Stimulated activated CD8-positive, alpha-beta memory T cell treated with anti-CD3 and anti-CD28 coated beads, Interleukin-7, amount 100 ng/mL, for 48 hours (primary cell): ENCODE data around the gene PSMD3.
"Not testable (repeated sequence)": the region's sequence is repeated elsewhere in the genome, so short reads cannot be mapped to it uniquely, and the experiment has no call there.

Source experiments
- DNase-seq, 2 donors: peaks; one replicate each; pipeline ENCODE4 v3.0.0-alpha.2; 2020; ENCODE audit warnings: low read depth in 1 of 2; ENCODE audit errors: extremely low read depth in 1 of 2

PSMD3 gene

DNA sequence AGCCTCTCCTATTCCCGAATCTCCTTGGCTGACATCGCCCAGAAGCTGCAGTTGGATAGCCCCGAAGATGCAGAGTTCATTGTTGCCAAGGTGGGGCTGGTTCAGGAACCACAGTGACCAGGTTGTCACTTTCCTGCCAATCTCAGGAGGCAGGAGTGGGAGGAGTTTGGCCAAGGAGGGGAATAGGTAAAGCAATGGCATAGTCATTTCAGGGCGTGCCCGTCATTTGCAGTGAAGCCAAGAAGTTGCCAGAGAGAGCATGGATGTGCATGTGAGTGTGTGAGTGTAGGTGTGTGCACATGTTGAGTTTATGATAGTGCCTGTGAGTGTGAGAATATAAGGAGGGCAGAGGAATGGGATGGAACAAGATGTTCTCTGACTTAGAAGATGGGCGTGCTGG lies 14.8 kb downstream of the PSMD3 start:
- DNase-seq: no peak

DNA sequence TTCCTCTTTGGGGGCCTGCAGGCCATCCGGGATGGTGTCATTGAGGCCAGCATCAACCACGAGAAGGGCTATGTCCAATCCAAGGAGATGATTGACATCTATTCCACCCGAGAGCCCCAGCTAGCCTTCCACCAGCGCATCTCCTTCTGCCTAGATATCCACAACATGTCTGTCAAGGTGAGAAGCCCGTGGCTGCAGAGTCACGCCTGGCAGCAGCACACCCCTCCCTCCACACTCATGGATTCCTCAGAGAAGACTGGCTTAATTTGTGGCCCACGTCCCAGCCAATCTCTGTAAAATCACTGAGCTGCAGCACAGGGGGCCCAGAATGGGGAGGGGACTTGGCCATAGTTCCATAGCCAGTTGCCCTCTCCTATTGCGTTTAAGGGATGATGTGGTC lies 15.6 kb downstream of the PSMD3 start:
- no peak for DNase-seq

DNA sequence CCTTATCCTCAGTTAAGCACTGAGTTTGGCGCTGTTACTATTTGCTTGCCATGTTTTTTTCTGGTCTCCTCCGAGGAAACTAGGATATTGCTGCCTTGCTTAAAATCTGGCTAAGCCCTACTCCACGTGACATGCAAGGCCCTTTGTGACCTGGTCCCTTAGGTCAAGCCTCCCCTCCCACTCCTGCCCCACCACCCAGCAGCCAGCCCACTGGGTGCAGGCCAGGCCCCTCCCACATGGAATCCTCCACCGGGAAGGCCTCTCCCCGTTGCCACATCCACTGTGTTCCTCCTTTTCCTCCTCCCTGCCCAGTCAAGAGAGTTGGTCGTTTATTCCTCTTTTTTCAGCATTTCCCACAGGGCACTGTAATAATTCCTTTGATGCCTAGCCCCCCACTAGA lies 16.2 kb downstream of the PSMD3 start:
- no peak for DNase-seq

DNA sequence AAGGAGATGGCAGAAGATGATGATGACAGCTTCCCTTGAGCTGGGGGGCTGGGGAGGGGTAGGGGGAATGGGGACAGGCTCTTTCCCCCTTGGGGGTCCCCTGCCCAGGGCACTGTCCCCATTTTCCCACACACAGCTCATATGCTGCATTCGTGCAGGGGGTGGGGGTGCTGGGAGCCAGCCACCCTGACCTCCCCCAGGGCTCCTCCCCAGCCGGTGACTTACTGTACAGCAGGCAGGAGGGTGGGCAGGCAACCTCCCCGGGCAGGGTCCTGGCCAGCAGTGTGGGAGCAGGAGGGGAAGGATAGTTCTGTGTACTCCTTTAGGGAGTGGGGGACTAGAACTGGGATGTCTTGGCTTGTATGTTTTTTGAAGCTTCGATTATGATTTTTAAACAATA lies 16.9 kb downstream of the PSMD3 start:
- no peak for DNase-seq

DNA sequence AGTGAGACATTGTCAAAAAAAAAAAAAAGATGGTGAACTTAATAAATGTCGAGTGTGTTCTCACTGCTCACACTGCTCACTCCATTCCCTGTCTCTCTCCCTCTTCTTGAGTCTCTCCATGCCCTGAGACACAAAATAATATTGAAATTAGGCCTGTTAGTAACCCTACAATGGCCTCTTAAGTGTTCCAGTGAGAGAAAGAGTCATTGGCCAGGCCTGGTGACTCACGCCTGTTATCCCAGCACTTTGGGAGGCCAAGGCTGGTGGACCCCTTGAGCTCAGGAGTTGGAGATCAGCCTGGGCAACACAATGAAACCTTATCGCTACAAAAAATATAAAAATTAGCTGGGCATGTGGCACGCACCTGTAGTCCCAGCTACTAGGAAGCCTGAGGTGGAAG lies 18.5 kb downstream of the PSMD3 start:
- no peak for DNase-seq

DNA sequence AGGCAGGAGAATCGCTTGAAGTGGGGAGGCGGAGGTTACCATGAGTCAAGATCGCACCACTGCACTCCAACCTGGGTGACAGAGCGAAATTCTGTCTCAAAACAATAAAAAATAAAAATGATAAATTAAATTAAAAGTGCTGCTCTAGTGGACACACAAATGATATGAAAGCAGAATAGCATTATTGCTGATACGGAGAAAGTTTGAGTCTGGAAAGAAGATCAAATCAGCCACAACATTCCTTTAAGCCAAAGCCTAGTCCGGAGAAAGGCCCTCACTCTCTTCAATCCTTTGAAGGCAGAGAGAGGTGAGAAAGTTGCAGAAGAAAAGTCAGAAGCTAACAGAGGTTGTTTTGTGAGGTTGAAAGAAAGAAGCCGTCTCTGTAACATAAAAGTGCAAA lies 19.6 kb downstream of the PSMD3 start:
- DNase-seq: no peak

DNA sequence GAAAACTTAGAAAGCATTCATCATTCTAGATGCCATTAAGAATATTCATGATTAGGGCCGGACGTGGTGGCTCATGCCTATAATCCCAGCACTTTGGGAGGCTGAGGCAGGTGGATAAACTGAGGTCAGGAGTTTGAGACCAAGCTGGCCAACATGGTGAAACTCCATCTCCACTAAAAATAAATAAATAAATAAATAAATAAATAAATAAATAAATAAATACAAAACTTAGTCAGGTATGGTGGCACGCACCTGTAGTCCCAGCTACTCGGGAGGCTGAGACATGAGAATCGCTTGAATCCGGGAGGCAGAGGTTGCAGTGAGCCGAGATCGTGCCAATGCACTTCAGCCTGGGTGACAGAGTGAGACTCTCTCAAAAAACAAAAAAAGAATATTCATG lies 20.7 kb downstream of the PSMD3 start:
- not testable (repeated sequence) for DNase-seq

DNA sequence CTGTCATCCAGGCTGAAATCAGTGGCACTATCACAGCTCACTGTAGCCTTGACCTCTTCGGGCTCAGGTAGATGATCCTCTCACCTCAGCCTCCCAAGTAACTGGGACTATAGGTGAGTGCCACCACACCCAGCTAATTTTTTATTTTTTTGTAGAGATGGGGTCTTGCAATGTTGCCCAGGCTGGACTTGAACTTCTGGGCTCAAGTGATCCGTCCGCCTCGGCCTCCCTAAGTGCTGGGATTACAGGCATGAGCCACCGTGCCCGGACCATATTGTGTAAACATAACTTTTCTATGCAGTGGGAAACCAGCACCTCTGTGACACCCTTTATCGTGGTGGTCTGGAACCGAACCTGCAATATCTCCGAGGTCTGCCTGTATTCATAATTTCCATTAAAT lies 23.5 kb downstream of the PSMD3 start:
- no peak for DNase-seq

DNA sequence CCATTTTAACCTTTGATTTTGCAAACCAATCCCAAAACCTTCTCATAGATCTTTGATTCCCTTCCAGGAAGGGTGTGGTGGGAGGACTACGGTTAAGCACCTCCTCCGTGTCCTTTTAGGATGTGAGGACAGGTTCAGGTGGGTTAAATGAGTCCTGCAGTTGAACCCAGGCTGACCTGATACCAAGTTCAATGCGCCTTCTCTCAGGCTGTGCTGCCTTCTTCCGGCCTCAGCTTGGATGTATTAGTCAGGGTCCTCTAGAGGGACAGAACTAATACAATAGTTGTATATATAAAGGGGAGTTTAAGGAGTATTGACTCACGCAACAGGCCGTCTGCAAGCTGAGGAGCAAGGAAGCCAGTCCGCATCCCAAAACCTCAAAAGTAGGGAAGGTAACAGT lies 24.1 kb downstream of the PSMD3 start:
- DNase-seq: no peak

DNA sequence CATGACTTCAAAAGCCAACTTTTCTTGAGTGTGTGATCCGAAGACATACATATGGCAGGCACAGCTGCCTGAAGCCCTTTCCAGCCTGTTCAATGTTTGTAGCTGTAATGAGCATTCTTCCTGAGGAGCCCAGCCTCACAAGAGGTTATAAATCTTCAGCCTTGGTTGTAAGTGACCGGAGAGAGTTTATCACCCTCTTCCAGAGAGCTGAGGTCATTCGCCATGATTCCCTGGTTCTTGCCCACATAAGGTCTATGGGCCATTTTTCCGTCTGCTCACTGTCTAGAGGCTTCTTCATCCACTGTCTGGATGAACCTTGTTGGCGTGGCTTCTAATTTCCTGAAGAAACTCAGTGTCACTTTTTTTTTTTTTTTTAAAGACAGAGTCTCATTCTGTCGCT lies 24.9 kb downstream of the PSMD3 start:
- DNase-seq: no peak

DNA sequence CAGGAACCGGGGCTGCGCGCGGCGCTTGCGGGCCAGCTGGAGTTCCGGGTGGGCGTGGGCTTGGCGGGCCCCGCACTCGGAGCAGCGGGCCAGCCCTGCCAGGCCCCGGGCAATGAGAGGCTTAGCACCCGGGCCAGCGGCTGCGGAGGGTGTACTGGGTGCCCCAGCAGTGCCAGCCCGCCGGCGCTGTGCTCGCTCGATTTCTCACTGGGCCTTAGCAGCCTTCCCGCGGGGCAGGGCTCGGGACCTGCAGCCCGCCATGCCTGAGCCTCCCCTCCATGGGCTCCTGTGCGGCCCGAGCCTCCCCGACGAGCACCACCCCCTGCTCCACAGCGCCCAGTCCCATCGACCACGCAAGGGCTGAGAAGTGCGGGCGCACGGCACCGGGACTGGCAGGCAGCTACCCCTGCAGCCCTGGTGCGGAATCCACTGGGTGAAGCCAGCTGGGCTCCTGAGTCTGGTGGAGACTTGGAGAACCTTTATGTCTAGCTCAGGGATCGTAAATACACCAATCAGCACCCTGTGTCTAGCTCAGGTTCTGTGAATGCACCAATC lies 30.4 kb downstream of the PSMD3 start:
- not testable (repeated sequence) for DNase-seq

DNA sequence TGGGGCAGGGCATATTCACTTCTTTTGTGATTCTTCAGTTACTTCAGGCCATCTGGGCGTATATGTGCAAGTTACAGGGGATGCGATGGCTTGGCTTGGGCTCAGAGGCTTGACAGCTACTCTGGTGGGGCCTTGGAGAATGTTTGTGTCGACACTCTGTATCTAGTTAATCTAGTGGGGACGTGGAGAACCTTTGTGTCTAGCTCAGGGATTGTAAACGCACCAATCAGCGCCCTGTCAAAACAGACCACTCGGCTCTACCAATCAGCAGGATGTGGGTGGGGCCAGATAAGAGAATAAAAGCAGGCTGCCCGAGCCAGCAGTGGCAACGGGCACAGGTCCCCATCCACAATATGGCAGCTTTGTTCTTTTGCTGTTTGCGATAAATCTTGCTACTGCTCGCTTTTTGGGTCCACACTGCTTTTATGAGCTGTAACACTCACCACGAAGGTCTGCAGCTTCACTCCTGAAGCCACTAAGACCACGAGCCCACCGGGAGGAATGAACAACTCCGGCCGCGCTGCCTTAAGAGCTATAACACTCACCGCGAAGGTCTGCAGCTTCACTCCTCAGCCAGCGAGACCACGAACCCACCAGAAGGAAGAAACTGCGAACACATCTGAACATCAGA lies 31.5 kb downstream of the PSMD3 start:
- DNase-seq: not testable (repeated sequence)

DNA sequence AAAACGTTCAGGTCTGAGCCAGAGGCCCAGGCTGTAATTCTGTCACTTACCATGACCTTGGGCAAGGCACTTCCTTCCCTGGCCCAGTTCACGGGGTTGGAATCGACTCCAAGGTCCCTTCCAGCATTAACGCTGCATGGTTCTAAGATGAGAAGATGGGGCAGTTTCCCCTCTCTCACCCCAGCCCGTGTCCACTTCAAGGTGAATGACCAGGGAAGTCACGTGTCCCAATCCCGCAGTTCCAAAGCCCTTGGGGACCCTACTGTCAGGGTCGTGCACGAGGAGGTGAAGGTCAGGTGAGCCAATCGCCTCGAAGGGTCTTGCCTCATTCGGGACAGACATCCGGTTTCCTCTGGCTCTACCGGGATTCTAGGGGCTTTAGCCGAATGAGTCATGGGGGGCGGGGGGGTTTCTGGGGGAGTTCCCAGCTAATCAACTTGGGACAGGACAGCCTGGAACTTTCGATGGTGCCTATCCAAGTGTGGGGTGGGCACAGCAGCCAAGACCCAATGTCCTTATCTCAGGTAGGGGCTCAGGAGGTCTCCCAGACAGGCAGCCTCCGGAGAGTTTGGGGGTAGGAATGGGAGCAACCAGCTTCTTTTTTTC lies 33.9 kb downstream of the PSMD3 start:
- no peak for DNase-seq

DNA sequence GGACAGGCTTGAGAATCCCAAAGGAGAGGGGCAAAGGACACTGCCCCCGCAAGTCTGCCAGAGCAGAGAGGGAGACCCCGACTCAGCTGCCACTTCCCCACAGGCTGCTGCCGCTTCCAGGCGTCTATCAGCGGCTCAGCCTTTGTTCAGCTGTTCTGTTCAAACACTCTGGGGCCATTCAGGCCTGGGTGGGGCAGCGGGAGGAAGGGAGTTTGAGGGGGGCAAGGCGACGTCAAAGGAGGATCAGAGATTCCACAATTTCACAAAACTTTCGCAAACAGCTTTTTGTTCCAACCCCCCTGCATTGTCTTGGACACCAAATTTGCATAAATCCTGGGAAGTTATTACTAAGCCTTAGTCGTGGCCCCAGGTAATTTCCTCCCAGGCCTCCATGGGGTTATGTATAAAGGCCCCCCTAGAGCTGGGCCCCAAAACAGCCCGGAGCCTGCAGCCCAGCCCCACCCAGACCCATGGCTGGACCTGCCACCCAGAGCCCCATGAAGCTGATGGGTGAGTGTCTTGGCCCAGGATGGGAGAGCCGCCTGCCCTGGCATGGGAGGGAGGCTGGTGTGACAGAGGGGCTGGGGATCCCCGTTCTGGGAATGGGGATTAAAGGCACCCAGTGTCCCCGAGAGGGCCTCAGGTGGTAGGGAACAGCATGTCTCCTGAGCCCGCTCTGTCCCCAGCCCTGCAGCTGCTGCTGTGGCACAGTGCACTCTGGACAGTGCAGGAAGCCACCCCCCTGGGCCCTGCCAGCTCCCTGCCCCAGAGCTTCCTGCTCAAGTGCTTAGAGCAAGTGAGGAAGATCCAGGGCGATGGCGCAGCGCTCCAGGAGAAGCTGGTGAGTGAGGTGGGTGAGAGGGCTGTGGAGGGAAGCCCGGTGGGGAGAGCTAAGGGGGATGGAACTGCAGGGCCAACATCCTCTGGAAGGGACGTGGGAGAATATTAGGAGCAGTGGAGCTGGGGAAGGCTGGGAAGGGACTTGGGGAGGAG lies 34.7 kb downstream of the PSMD3 start, which contains the start of gene CSF3:
TSS of gene CSF3 (plus strand) at position 436 of the 993 bp plus-strand sequence. CDS start at position 471, 35 bp downstream.
- DNase-seq: no peak

DNA sequence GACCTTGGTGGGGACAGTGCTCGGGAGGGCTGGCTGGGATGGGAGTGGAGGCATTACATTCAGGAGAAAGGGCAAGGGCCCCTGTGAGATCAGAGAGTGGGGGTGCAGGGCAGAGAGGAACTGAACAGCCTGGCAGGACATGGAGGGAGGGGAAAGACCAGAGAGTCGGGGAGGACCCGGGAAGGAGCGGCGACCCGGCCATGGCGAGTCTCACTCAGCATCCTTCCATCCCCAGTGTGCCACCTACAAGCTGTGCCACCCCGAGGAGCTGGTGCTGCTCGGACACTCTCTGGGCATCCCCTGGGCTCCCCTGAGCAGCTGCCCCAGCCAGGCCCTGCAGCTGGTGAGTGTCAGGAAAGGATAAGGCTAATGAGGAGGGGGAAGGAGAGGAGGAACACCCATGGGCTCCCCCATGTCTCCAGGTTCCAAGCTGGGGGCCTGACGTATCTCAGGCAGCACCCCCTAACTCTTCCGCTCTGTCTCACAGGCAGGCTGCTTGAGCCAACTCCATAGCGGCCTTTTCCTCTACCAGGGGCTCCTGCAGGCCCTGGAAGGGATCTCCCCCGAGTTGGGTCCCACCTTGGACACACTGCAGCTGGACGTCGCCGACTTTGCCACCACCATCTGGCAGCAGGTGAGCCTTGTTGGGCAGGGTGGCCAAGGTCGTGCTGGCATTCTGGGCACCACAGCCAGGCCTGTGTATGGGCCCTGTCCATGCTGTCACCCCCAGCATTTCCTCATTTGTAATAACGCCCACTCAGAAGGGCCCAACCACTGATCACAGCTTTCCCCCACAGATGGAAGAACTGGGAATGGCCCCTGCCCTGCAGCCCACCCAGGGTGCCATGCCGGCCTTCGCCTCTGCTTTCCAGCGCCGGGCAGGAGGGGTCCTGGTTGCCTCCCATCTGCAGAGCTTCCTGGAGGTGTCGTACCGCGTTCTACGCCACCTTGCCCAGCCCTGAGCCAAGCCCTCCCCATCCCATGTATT lies 35.7 kb downstream of the PSMD3 start:
- no peak for DNase-seq

DNA sequence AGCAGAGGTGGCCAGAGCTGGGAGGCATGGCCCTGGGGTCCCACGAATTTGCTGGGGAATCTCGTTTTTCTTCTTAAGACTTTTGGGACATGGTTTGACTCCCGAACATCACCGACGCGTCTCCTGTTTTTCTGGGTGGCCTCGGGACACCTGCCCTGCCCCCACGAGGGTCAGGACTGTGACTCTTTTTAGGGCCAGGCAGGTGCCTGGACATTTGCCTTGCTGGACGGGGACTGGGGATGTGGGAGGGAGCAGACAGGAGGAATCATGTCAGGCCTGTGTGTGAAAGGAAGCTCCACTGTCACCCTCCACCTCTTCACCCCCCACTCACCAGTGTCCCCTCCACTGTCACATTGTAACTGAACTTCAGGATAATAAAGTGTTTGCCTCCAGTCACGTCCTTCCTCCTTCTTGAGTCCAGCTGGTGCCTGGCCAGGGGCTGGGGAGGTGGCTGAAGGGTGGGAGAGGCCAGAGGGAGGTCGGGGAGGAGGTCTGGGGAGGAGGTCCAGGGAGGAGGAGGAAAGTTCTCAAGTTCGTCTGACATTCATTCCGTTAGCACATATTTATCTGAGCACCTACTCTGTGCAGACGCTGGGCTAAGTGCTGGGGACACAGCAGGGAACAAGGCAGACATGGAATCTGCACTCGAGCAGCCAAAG lies 36.9 kb downstream of the PSMD3 start:
- no peak for DNase-seq

DNA sequence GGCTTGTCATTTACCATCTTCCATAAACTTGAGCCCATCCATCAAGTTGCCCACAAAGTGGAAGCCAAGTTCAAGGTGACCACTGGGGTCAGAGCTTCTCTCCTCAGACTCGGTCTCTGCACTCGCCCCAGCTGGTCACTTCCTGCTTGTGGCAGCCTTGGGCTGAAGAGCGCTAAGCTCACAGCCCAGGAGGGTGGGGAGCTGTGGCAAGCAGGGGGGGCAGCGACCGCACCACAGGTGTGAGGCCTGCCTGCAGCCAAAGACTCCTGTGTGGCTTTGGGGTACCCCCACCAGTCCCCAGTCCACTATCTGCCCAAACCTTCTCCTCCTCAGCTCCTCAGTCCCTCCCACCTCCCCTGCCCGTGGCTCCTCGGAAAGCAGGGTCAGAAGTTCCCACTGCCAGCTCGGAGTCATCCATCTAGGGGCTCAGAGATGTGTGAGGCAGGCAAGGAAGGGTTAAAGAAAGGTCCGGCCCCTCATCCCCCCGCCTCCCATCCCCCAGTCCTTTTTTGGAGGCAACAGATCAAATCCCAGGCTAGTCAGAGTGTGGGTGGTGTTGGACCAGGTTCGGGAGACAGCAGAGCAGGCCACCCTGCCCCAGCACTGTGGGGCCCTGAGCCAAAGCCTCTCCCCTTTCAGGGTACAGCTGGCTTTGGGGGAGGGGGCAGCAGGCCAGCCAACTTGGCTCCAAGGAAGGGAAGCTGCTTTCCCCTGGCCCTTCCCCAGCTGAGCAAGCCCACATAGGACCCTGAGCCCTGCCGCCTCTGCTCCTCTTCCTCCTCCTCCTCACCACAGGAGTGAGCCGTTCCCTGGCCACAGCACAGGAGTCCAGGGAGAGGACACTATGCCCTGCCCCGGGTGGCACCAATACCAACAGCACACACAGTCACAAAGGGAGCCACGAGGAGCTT lies 37.9 kb downstream of the PSMD3 start:
- no peak for DNase-seq

DNA sequence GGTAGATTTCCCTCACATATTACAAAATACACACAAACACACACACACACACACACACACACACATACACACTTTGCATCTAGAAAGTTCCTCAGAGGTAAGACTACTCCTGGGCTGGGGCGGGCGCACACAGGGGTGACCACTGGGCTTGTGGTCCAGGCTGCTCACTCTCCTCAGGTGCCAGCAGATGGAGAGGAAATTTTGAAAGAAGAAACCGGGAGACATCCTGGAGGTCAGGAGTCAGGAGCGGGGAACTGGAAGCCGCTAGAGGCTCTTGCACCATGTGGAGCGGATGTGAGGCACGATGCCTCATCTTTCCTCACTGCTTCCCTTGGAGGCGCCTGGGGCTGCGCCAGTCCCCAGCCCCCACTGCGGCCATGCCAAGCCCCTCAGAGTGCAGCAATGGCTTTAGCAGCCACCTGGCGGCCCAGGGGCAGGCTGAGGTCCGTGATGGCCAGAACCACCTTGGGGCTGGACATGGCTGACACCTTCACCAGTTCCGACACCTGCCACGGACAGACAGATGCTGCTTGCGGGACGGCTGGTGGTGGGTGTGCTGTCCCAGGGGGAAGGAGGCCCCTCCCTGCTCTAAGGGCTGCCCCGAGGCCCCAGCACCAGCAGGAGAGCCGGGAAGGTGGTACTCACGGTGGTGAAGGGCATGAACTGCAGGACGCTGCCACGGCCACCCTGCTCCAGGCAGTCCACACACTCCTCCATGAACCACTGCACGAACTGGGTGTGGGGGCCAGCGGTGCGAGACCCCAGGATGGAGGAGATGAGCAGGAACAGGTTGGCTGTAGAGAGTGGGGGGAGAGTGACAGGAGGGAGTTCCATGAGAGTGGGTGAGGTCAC lies 38.8 kb downstream of the PSMD3 start:
- no peak for DNase-seq
